B cell (primary cell): ENCODE data around the gene RMND1. TPM values are rescaled to one million over a fixed set of nuclear protein-coding genes. Genes with fewer than 3 reads are reported as not detected.
"Not testable (repeated sequence)": the region's sequence is repeated elsewhere in the genome, so short reads cannot be mapped to it uniquely, and the experiment has no call there.

Source experiments
- ATAC-seq: fragments of 200-7000 bp; cut with Tn5 transposase; one replicate; pipeline ENCODE4 v1.10.0; 2021; ENCODE audit warnings: low read depth, mild to moderate bottlenecking, moderate number of reproducible peaks, moderate library complexity
- CTCF ChIA-PET: fragments of 350-600 bp; sonication (Branson Sonifier 250); formaldehyde crosslinking; loops from one replicate; lab custom pipeline; 2021; ENCODE audit warnings: antibody characterized with exemption, inconsistent platforms; lab: Charles Lee
- POLR2A ChIA-PET: fragments of 350-600 bp; sonication (Branson Sonifier 250); formaldehyde crosslinking; loops from one replicate; lab custom pipeline; 2021; ENCODE audit warnings: antibody characterized with exemption; lab: Charles Lee
- DNase-seq: peaks from one replicate; pipeline ENCODE4 v3.0.0; 2013
- H2AFZ ChIP-seq: 2 replicates; pipeline ENCODE4 v1.6.1; 2012; ENCODE audit warnings: mild to moderate bottlenecking, low read depth, low read length; ENCODE audit not compliant: insufficient read depth, poor library complexity, severe bottlenecking
- H3K27ac ChIP-seq, 2 donors: 1 replicate in 1 of 2; 2 replicates in 1 of 2; pipeline ENCODE4 v1.5.1; 2012 to 2013; ENCODE audit warnings: low read length in 2 of 2, mild to moderate bottlenecking in 2 of 2, moderate library complexity in 1 of 2
- H3K27me3 ChIP-seq, 4 experiments: fragments of 200-600 bp in 1 of 4; sonication (generic) in 1 of 4; replicated peaks in 1 of 4; 1 replicate in 2 of 4; 2 replicates in 2 of 4; pipeline versions ENCODE4 v1.6.1 to v1.7.0; 2013 to 2016; ENCODE audit warnings: low read length in 3 of 4, mild to moderate bottlenecking in 2 of 4, mixed read lengths in 1 of 4, moderate library complexity in 1 of 4; ENCODE audit not compliant: insufficient read depth in 4 of 4, control insufficient read depth in 3 of 4; ENCODE audit errors: control extremely low read depth in 1 of 4
- H3K36me3 ChIP-seq, 2 experiments: replicated peaks in 1 of 2; 1 replicate in 1 of 2; 2 replicates in 1 of 2; pipeline versions ENCODE4 v1.6.1 to v1.7.1; 2013; ENCODE audit warnings: low read length in 1 of 2; ENCODE audit not compliant: insufficient read depth in 2 of 2, control insufficient read depth in 1 of 2; ENCODE audit errors: control extremely low read depth in 1 of 2, extremely low read depth in 1 of 2
- H3K4me1 ChIP-seq, 2 donors: fragments of 200-600 bp in 1 of 2; sonication (generic) in 1 of 2; 1 replicate in 1 of 2; 2 replicates in 1 of 2; pipeline versions ENCODE4 v1.5.1 to v1.6.1; 2013 to 2017; ENCODE audit warnings: low read length in 2 of 2; ENCODE audit not compliant: control insufficient read depth in 2 of 2, insufficient read depth in 2 of 2
- H3K4me2 ChIP-seq: replicated peaks from 2 replicates; pipeline ENCODE3; 2012; ENCODE audit warnings: mild to moderate bottlenecking, low read depth, low read length; ENCODE audit not compliant: poor library complexity, severe bottlenecking
- H3K4me3 ChIP-seq, 5 experiments: fragments of 200-600 bp in 1 of 5; sonication (generic) in 1 of 5; 1 replicate in 3 of 5; 2 replicates in 2 of 5; pipeline versions ENCODE4 v1.5.1 to v1.7.0; 2011 to 2016; ENCODE audit warnings: low read length in 4 of 5, mild to moderate bottlenecking in 4 of 5, low read depth in 2 of 5, control low read depth in 1 of 5, moderate library complexity in 1 of 5; ENCODE audit not compliant: insufficient read depth in 1 of 5; ENCODE audit errors: control extremely low read depth in 1 of 5, extremely low read depth in 1 of 5
- H3K79me2 ChIP-seq: fragments of 200-600 bp; sonication (generic); one replicate; pipeline ENCODE4 v1.6.0; 2016; ENCODE audit warnings: low read length; ENCODE audit not compliant: control insufficient read depth, insufficient read depth
- H3K9ac ChIP-seq: fragments of 200-600 bp; sonication (generic); 2 replicates; pipeline ENCODE4 v1.6.1; 2017; ENCODE audit warnings: mild to moderate bottlenecking, low read length, moderate library complexity
- H3K9me3 ChIP-seq, 3 donors: one replicate each; pipeline versions ENCODE4 v1.6.1 to v1.7.1; 2013; ENCODE audit warnings: low read length in 2 of 3; ENCODE audit not compliant: control insufficient read depth in 2 of 3, insufficient read depth in 1 of 3; ENCODE audit errors: control extremely low read depth in 1 of 3
- H4K20me1 ChIP-seq: 2 replicates; pipeline ENCODE4 v1.6.0; 2012; ENCODE audit warnings: mild to moderate bottlenecking, low read length; ENCODE audit not compliant: insufficient read depth, control insufficient read depth, poor library complexity, severe bottlenecking
- H3K27ac Mint-ChIP-seq: one replicate; pipeline ENCODE4 v1.8.0; 2021; ENCODE audit warnings: mixed read lengths
- H3K27me3 Mint-ChIP-seq: one replicate; pipeline ENCODE4 v1.8.0; 2021; ENCODE audit warnings: mixed read lengths
- H3K4me1 Mint-ChIP-seq: one replicate; pipeline ENCODE4 v1.8.0; 2021; ENCODE audit warnings: mixed read lengths
- H3K4me3 Mint-ChIP-seq: one replicate; pipeline ENCODE4 v1.8.0; 2021; ENCODE audit warnings: mixed read lengths
- H3K9me3 Mint-ChIP-seq: one replicate; pipeline ENCODE4 v1.8.0; 2022; ENCODE audit warnings: mixed read lengths; ENCODE audit not compliant: insufficient read depth
- CTCF ChIP-seq: fragments of 200-600 bp; IDR thresholded peaks from one replicate; pipeline ENCODE4 v1.8.0; 2022; ENCODE audit warnings: antibody characterized with exemption, mild to moderate bottlenecking
- EZH2 ChIP-seq: IDR thresholded peaks from 2 replicates; pipeline ENCODE4 v1.6.1; 2012; ENCODE audit warnings: borderline replicate concordance, low read depth, mild to moderate bottlenecking, moderate library complexity, low read length; ENCODE audit not compliant: insufficient read depth, poor library complexity, severe bottlenecking
- WGBS: methylation state at CpG from one replicate; pipeline ENCODE4 v1.1.5; 2013; ENCODE audit warnings: missing lambda C conversion rate; ENCODE audit not compliant: insufficient coverage; 5-methylcytosine and 5-hydroxymethylcytosine counted together
- intact Hi-C: fragments of 100-400 bp; cut with micrococcal nuclease; formaldehyde crosslinking; loops from one replicate; pipeline ENCODE4 v1.10.0; 2022
- polyA plus RNA-seq: library from polyadenylated mRNA; depleted of rRNA; stranded (reverse); fragments of >200 nt; gene quantifications from 2 replicates; pipeline ENCODE4 v1.2.3, GENCODE V29; 2012
- total RNA-seq, 2 donors: library from RNA; stranded (reverse); fragments of 120-200 nt in 1 of 2; gene quantifications; 1 replicate in 1 of 2; 2 replicates in 1 of 2; pipeline versions ENCODE4 v1.2.3 to v1.2.4, GENCODE V29; 2013 to 2022

RMND1 gene
- total and polyA plus RNA-seq, 2 donors (not counting 1 experiment from before 2014, with no cell fraction given), result 4.3 to 15.7 TPM

GRCh38 chr6:151358475-151358874, 93.5 kb downstream of the RMND1 start:
- ChIA-PET POLR2A (no interaction called here), CTCF (interaction anchor here (0.7 to 1.2 kb wide), 2 partner anchors 33 to 616 kb away, joined by 3 read pairs; no protein-coding TSS in a partner anchor)
- Histone ChIP-seq H3K79me2 (no peaks in the 10 kb centered on the region), H3K9ac (no peak overlapping the region), H2AFZ (no peak overlapping the region), H4K20me1 (no peaks in the 10 kb centered on the region), H3K36me3 (peaks cover 0 to 14% of the 10 kb centered on the region in 2 experiments), H3K4me2 (no peak overlapping the region), H3K4me3 (no peak overlapping the region), H3K27ac (no peak overlapping the region), H3K4me1 (no peaks in the 10 kb centered on the region), H3K9me3 (no peaks in the 10 kb centered on the region), H3K27me3 (no peaks in the 10 kb centered on the region)
- TF ChIP-seq EZH2, result no peak
- no peak for TF ChIP-seq CTCF
- no peaks in the 10 kb centered on the region for H3K9me3 Mint-ChIP-seq
- no peak overlapping the region for H3K27ac Mint-ChIP-seq
- H3K27me3 Mint-ChIP-seq, result no peaks in the 10 kb centered on the region
- DNase-seq (no peak), ATAC-seq (no peak)
- H3K4me3 Mint-ChIP-seq, result no peak overlapping the region
- intact Hi-C loops, result no loop called here
- WGBS, result no CpG with 5 or more reads among the region's 3 CpGs
- H3K4me1 Mint-ChIP-seq, result no peaks in the 10 kb centered on the region

GRCh38 chr6:151357758-151358436, 94.0 kb downstream of the RMND1 start:
- Mint-ChIP-seq H3K27me3 (no peaks in the 10 kb centered on the region), H3K4me1 (no peaks in the 10 kb centered on the region), H3K27ac (no peak overlapping the region), H3K4me3 (no peak overlapping the region), H3K9me3 (no peaks in the 10 kb centered on the region)
- Histone ChIP-seq H3K9me3 (no peaks in the 10 kb centered on the region), H3K4me3 (no peak overlapping the region), H3K79me2 (no peaks in the 10 kb centered on the region), H3K4me2 (no peak overlapping the region), H3K9ac (no peak overlapping the region), H3K4me1 (no peaks in the 10 kb centered on the region), H4K20me1 (no peaks in the 10 kb centered on the region), H3K27me3 (no peaks in the 10 kb centered on the region), H3K27ac (no peak overlapping the region), H3K36me3 (peaks cover 0 to 14% of the 10 kb centered on the region in 2 experiments), H2AFZ (no peak overlapping the region)
- 63% methylated on average over 4 of the region's 6 CpGs for WGBS
- ATAC-seq (no peak), DNase-seq (no peak)
- TF ChIP-seq EZH2, result no peak
- TF ChIP-seq CTCF, result no peak
- intact Hi-C loops, result no loop called here
- ChIA-PET CTCF (interaction anchor here (1.2 kb wide), 1 partner anchor 32 kb away, joined by 3 read pairs; no protein-coding TSS in a partner anchor), POLR2A (no interaction called here)

- H3K36me3 ChIP-seq, H3K27me3 ChIP-seq, DNase-seq, POLR2A ChIA-PET, intact Hi-C loops, H3K4me1 ChIP-seq, ATAC-seq, H3K4me3 Mint-ChIP-seq, H3K9me3 ChIP-seq, H3K4me1 Mint-ChIP-seq, H2AFZ ChIP-seq, H3K4me3 ChIP-seq, H3K9ac ChIP-seq, H3K4me2 ChIP-seq, H3K9me3 Mint-ChIP-seq, H3K27ac Mint-ChIP-seq, H3K79me2 ChIP-seq, H4K20me1 ChIP-seq, H3K27ac ChIP-seq, H3K27me3 Mint-ChIP-seq: not testable (repeated sequence)
- 98% methylated on average over 6 of the region's 6 CpGs for WGBS
- CTCF ChIA-PET, result interaction anchor here (1.1 to 1.9 kb wide), 2 partner anchors 33 to 465 kb away, joined by 3 to 9 read pairs; no protein-coding TSS in a partner anchor
These were observed 94.9 kb downstream of the RMND1 start for GRCh38 chr6:151356983-151357382.
